HG02588 (cell line): ENCODE measurements around the gene ORM2.

Experiments
- ATAC-seq: cut with Tn5 transposase; IDR thresholded peaks from one replicate; pipeline ENCODE4 v1.9.1; 2021; ENCODE audit warnings: mild to moderate bottlenecking, moderate library complexity; ENCODE audit not compliant: unreplicated experiment

ORM2 gene

DNA sequence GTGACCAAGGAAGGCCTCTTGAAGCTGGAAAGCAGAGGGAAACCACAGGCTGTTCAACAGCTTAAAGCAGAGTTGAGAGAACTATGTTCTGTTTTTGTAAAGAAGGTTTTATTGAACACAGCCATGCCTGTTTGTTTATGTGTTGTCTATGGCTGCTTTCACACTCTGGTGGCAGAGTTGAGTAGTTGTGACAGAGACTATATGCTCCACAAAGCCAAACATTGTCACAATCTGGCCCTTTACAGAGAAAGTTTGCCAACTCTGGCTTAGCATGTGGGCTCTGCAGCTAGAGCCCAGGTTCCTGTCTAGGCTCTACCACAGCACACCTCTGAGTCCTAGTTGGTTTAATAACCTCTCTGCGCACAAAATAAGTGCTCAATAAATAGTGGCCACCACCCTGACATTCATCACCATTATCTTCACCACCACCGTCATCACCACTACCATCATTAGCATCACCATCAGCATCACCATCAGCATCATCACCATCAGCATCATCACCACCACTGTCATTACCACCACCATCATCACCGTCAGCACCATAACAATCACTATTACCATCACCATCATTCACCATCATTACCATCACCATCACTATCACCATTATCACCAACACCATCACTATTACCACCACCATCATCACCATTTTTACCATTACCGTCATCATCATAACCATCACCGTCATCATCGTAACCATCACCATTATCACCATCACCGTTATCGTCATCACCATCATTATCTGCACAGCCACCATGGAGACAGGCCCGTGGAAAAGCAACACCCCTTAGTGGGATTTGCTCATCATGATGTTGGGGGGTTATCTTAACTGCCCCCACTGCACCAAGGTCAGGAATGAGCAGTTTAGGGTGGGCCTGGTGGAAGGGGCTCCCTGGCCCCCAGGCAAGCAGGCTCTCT lies 39.8 kb downstream of the ORM2 start:
- ATAC-seq, result no peak

- no peak for ATAC-seq
Observed at GRCh38 chr9:114370251-114370967, 40.7 kb downstream of the ORM2 start.

DNA sequence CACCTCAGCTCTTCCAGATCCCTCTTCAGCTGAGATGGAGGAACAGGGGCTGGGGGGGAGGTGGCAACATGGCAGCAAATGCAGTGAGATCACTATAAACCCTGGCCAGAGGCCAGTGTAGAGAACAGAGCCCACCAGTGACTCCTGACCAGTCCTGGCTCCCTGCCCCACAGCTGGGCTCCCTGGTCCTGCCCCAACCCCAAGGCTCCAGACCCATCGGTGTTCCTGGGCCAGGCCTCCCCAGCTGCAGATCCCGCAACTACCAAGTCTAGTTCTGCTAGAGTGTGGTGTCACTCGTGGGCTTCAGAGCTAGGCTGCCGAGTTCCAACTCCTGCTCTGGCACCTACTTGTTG lies 41.3 kb downstream of the ORM2 start:
- ATAC-seq, result no peak

GRCh38 chr9:114371343-114371944 lies 41.8 kb downstream of the ORM2 start:
- no peak for ATAC-seq

GRCh38 chr9:114371973-114372917 lies 42.6 kb downstream of the ORM2 start:
- ATAC-seq, result peak; percentile 27

DNA sequence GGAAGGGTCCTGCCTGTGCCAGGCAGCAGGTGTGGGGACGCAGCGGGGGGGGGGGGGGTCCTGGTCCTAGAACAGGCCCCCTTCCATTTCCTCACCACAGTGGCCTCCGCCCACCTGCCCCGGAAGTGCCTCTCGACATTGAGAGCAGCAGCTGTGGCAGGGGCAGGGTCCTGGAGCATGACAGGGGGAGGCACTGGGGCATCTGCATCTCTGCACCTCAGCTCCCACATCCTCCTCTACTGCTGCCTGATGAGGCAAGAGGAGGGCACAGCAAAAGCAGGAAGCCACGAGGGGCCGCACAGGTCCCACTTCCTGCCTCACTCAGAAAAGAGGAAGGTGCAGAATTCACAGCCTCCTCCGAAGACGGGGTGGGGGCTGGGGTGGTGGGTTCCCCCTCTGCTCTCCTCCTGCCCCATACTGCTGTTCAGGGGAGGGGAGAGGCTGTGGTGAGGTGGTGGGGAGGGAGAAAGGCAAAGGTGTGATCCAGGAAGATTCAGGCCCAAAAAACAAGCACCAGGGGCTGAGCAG lies 43.3 kb downstream of the ORM2 start:
- ATAC-seq, result peak; percentile 96

- ATAC-seq, result no peak
Observed at GRCh38 chr9:114373960-114374730, 44.5 kb downstream of the ORM2 start.

- no peak for ATAC-seq
Observed at GRCh38 chr9:114374936-114375335, 45.3 kb downstream of the ORM2 start.

GRCh38 chr9:114375386-114376175 lies 45.9 kb downstream of the ORM2 start:
- ATAC-seq, result no peak

DNA sequence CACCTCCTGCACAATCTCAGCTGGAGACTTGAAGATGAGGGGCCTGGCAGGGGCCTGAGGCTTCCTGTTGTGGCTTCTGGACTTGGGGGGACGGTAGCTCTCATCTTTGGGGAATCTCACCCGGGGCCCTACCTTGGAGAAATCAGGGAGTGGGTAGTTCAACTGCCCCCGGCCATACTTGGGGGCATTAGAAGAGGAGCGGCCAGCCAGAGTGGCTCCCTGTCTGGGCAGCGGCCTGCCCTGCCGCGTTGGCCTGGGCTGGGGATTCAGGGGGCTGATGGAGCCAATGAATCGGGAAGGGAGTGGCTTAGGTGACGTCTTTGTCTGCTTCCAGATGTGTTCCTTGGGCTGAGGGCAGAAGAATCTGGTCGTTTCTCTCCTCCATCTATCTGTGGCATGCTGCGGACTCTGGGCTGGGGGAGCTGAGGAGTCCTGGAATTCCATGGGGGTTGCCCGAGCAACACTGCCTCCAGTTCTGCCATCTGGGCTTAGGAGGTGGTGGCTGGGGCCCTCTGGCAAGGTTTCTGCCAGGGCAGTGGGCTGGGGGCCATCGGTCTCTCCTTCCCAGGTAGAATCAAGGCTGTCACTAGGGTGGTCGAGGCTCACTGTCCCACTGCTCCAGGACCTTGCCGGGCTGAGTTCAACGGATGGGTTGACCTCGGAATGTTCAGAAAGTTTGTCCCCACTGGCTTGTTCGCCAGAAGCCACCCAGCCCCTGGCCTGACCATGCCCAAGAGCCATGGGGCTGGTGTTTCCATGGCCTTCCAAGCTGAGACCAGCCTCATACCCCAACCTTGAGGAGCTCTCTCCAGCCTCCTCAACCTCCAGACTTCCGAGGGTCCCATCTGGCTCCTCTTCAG lies 47.1 kb downstream of the ORM2 start:
- ATAC-seq, result no peak

DNA sequence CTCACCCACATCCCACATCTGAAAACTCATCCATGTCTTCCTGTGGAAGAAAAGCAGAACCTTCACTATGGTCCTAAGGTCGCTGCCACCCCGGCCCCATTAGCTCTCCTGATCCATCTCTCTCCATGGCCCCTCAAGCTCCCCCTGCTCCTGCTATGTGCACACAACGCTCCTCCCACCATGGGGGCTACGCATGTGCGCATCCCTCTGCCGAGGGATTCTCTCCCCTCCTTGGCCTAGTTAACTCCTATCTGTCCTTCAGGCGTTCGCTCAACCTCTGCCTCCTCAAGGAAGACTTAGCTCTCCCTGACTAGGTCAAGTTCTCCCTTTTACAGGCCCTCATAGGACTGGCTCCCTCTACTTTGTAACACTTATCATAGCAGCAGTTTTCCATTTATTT lies 48.3 kb downstream of the ORM2 start:
- ATAC-seq, result no peak

- ATAC-seq, result no peak
Observed at GRCh38 chr9:114378883-114379282, 49.2 kb downstream of the ORM2 start.
